HG03571 (cell line): Measurements from ENCODE around the gene HOXD8.

Source experiments
- ATAC-seq: cut with Tn5 transposase; IDR thresholded peaks from one replicate; pipeline ENCODE4 v1.9.1; 2021; ENCODE audit not compliant: unreplicated experiment

The HOXD8 gene

GRCh38 chr2:176114930-176115625 is 14.4 kb upstream of the HOXD8 start:
- ATAC-seq: no peak

GRCh38 chr2:176115883-176116813 is 13.4 kb upstream of the HOXD8 start, which contains the start of gene HOXD10:
TSS of gene HOXD10 (plus strand) at chr2:176116778. CDS start at chr2:176116834, 56 bp downstream.
- no peak for ATAC-seq

GRCh38 chr2:176117162-176117822 is 12.2 kb upstream of the HOXD8 start:
- ATAC-seq: no peak

GRCh38 chr2:176117823-176118371 is 11.6 kb upstream of the HOXD8 start:
- ATAC-seq: no peak

GRCh38 chr2:176118601-176119339 is 10.7 kb upstream of the HOXD8 start:
- ATAC-seq: no peak

GRCh38 chr2:176120364-176121189 is 8.9 kb upstream of the HOXD8 start:
- no peak for ATAC-seq

GRCh38 chr2:176121190-176122051 is 8.1 kb upstream of the HOXD8 start:
- no peak for ATAC-seq

GRCh38 chr2:176122052-176122682 is 7.3 kb upstream of the HOXD8 start:
- ATAC-seq: no peak

GRCh38 chr2:176122683-176123410 is 6.7 kb upstream of the HOXD8 start, which contains the start of gene HOXD9:
TSS of gene HOXD9 (plus strand) at chr2:176122719. CDS start at chr2:176122769, 50 bp downstream.
- ATAC-seq: no peak

- ATAC-seq: no peak
Observed at GRCh38 chr2:176123411-176124109, 5.9 kb upstream of the HOXD8 start.

- no peak for ATAC-seq
Observed at GRCh38 chr2:176124110-176124946, 5.2 kb upstream of the HOXD8 start.

- ATAC-seq: no peak
Observed at GRCh38 chr2:176124947-176125771, 4.3 kb upstream of the HOXD8 start.

- no peak for ATAC-seq
Observed at GRCh38 chr2:176125772-176126054, 3.8 kb upstream of the HOXD8 start.

- no peak for ATAC-seq
Observed at GRCh38 chr2:176126929-176127773, 2.4 kb upstream of the HOXD8 start.

GRCh38 chr2:176127774-176128072 is 1.8 kb upstream of the HOXD8 start:
- no peak for ATAC-seq
